Stimulated activated CD4-positive, alpha-beta T cell treated with anti-CD3 and anti-CD28 coated beads, Interleukin-12 subunit alpha, Interleukin-12 subunit beta, amount 100 ng/mL, for 4 hours (primary cell): Measurements from ENCODE around the gene NUDT5.

ENCODE experiments used
- DNase-seq: peaks from one replicate; pipeline ENCODE4 v3.0.0-alpha.2; 2020

The NUDT5 gene

DNA sequence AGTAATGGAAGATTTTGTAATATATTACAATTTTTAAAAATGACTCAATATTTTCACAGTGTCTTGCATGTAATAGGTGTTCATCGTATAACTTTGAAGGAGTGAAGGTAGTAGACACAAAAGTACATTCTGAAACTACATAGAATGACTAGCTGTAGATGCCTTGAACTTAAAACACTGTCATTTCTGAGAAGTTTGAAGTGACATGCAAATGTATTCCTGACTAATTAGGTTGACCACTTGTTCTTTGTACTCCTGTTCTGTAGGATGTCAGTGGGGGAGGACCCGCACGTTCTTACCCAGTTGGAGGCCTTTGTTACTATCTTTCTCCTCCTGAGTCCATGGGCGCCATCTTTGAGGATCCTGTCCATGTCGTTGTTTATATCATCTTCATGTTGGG is 35.0 kb downstream of the NUDT5 start:
- no peak for DNase-seq

DNA sequence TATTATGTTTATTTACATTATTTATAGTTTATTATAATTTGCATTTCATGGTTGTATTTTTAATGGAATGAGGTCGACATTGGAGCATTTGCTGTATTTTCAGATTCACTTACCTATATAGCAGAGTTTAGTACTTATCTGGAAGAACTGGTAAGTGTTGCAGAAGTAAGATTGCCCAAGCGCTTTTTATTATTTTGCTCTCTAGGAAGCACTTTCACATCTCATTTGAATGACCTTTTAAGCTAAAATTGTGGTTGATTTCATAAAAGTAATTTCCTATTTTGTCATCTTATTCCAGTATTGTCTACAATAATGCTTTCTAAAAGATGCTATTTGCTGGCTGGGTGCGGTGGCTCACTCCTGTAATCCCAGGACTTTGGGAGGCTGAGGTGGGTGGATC is 37.6 kb downstream of the NUDT5 start:
- DNase-seq = no peak

DNA sequence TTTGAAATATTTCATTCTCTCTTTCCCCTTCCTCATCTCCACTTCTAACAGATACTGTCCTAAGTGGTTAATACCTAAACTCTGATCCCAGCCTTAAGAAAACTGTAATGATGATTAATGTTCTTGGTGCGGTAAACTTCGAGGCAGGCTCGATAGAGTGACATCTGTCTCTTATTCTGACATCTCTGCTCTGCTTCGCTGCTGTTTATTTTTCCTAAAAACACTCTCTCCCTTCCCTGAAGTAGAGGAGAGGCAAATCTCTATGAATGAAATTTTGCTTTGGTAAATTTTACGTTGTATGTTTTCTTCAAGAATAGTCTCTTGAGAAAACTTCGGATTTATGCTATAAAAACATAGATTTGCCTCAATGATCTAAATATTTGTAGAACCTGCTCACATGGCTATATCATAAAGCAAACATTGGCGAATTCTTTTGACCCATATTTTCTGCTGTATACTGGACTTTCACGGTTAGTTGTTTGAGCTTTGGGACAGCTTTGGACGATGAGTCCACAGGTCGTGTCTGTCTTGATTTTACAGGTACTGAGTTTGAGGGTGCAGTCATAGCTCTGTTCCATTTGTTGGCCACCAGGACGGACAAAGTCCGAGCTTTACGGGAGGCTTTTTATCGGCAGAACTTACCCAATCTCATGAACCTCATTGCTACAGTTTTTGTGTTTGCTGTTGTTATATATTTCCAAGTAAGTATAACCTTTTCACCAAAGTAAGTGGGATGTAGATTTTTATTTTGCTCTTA is 39.1 kb downstream of the NUDT5 start:
- no peak for DNase-seq

DNA sequence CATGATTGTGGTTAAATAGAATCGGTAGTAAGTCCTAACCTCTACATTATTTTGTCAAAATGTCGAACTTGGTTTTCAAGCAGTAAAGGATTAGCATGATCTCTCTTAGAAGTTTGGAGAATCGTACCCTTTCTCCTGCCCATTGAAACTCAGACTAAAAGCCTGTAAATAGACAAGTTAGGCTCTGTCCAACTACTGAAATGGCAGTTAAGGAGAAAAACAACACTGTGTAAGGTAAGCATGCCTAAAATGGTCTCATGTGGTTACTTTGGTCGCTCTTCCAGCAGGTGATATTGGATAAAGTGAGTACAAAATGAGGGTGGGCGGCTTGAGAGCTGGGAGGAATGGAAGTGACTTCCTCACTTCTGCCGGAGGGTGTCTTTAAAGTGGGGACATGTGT is 41.2 kb downstream of the NUDT5 start:
- no peak for DNase-seq

DNA sequence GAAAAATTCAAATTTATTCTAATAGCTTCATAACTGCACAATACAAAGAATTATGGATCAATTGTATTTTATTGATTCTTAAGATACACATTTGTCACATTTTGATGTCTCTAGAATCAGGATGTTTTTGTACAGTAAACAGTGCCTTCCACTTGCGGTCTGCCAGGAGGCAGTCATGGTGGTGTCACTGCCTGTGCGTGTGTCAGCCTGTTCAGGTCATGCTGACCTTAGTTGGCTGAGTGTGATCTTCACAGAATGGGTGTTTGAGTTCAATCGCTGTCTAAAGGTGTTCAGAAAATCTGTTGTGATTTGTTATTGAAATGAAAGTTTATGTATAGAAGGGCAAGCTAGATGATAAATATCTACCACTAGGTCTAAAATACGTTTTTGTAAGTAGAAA is 45.5 kb downstream of the NUDT5 start:
- no peak for DNase-seq

GRCh38 chr10:12144538-12144937 is 51.2 kb downstream of the NUDT5 start:
- no peak for DNase-seq

- no peak for DNase-seq
These were observed 55.7 kb downstream of the NUDT5 start for GRCh38 chr10:12140038-12140437.

- DNase-seq = no peak
These were observed 60.1 kb downstream of the NUDT5 start for GRCh38 chr10:12135631-12136030.

GRCh38 chr10:12130237-12130872 is 65.3 kb downstream of the NUDT5 start:
- peak; percentile 16 for DNase-seq

- DNase-seq = peak; percentile 99
These were observed 66.2 kb downstream of the NUDT5 start, which contains the start of gene SEC61A2 for GRCh38 chr10:12129222-12130111. TSS of gene SEC61A2 (plus strand) at chr10:12129677. CDS start at chr10:12129788, 111 bp downstream.

GRCh38 chr10:12121673-12122072 is 74.0 kb downstream of the NUDT5 start:
- DNase-seq = no peak
